Mesothelial cell of epicardium (in vitro differentiated cells): ENCODE measurements around the gene ZNF35. TPM values are rescaled to one million over a fixed set of nuclear protein-coding genes. Genes with fewer than 3 reads are reported as not detected.

Experiments used
- DNase-seq, 2 experiments: peaks; one replicate each; pipeline ENCODE4 v3.0.0; 2021; ENCODE audit warnings: low spot score in 2 of 2; ENCODE audit not compliant: unreplicated experiment in 2 of 2
- H3K27ac Mint-ChIP-seq: 2 replicates; pipeline ENCODE4 v1.8.0; 2021; ENCODE audit warnings: mixed read lengths
- H3K27me3 Mint-ChIP-seq: 2 replicates; pipeline ENCODE4 v1.8.0; 2021; ENCODE audit warnings: low read depth, mixed read lengths
- H3K36me3 Mint-ChIP-seq: 2 replicates; pipeline ENCODE4 v1.8.0; 2021; ENCODE audit warnings: mixed read lengths
- H3K4me1 Mint-ChIP-seq: 2 replicates; pipeline ENCODE4 v1.8.0; 2021; ENCODE audit warnings: mixed read lengths
- H3K4me3 Mint-ChIP-seq: 2 replicates; pipeline ENCODE4 v1.8.0; 2021; ENCODE audit warnings: mild to moderate bottlenecking, moderate library complexity, mixed read lengths
- H3K9me3 Mint-ChIP-seq: 2 replicates; pipeline ENCODE4 v1.8.0; 2021; ENCODE audit warnings: mixed read lengths
- total RNA-seq: library from RNA; stranded (reverse); gene quantifications from 3 replicates; pipeline ENCODE4 v1.2.1, GENCODE V29; 2021
- TF ChIP-seq, protein P1 (sequence below): fragments of 200-600 bp; sonication (generic); IDR thresholded peaks from one replicate; pipeline ENCODE4 v1.5.0; 2021; ENCODE audit warnings: antibody characterized with exemption; ENCODE audit not compliant: unreplicated experiment

Gene ZNF35
- total RNA-seq, result 20.9 to 24.0 TPM (median 22.6 TPM) in 3 replicates

DNA sequence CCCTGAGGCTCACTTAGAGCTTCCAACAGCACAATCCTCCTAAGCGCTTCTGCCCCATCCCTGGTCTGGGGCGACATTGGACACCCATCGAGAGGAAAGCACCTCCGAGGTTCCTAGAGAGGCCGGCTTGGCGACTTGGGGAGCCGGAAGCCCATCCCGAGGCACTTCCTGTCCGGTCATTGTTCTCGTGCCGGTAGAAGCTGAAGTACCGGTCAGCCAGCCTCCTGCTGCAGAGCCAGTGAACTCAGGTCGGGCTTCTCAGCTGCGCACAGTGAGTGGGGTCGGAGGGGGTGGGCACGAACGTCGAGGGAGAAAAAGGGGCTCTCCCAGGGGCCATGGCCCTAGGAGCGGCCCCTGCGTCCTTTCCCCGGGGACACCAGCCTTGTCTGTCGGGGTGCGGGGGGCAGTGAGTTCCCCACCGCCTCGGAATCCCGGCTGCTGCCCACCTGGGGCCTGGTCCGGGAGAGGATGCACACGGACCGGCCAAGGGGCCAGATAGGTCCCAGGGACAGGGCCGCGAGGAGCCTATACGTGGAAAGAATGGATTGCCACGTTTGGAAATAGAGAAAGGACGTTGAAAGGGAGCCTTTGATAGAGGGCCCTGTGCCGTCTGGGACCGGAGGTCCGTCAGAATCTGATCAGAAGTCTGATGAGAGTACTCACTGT lies at the start of gene ZNF35:
ZNF35 (plus strand) TSS at position 169 of the 666 bp plus-strand sequence. CDS start 2,336 bp downstream, outside the sequence.
- Mint-ChIP-seq H3K27ac (peak within 1 kb of the TSS; percentile 97), H3K27me3 (no peaks in the 10 kb centered on the region), H3K4me1 (peaks cover 20% of the 10 kb centered on the region), H3K9me3 (peaks cover 8% of the 10 kb centered on the region), H3K36me3 (peaks cover 40% of the 10 kb centered on the region), H3K4me3 (peak within 1 kb of the TSS; percentile 95)
- TF ChIP-seq, protein P1, sequence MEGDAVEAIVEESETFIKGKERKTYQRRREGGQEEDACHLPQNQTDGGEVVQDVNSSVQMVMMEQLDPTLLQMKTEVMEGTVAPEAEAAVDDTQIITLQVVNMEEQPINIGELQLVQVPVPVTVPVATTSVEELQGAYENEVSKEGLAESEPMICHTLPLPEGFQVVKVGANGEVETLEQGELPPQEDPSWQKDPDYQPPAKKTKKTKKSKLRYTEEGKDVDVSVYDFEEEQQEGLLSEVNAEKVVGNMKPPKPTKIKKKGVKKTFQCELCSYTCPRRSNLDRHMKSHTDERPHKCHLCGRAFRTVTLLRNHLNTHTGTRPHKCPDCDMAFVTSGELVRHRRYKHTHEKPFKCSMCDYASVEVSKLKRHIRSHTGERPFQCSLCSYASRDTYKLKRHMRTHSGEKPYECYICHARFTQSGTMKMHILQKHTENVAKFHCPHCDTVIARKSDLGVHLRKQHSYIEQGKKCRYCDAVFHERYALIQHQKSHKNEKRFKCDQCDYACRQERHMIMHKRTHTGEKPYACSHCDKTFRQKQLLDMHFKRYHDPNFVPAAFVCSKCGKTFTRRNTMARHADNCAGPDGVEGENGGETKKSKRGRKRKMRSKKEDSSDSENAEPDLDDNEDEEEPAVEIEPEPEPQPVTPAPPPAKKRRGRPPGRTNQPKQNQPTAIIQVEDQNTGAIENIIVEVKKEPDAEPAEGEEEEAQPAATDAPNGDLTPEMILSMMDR, result no peak
- peak; percentile 50 to 77 for DNase-seq

DNA sequence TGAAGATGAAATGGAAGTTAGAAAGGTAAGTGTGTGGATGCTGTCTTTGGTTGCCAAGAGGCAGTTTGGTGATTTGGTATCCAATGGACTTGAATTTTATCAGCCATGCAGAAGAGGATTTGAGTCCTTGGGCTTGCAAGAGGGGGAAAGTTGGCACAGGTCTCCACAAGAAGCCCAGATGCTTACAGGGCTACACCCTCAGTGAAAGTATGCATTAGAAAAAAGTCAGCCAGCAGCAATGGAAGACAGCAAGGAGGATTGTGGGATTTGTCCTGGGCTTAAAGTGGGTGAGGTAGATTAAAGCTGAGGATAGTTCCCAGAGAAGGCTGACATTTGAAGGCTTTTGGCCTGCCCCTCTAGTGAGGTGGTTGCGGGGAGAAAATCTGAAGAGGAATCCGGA lies 46.8 kb upstream of the ZNF35 start:
- Mint-ChIP-seq H3K9me3 (peaks cover 77% of the 10 kb centered on the region), H3K36me3 (peaks cover 88% of the 10 kb centered on the region)

DNA sequence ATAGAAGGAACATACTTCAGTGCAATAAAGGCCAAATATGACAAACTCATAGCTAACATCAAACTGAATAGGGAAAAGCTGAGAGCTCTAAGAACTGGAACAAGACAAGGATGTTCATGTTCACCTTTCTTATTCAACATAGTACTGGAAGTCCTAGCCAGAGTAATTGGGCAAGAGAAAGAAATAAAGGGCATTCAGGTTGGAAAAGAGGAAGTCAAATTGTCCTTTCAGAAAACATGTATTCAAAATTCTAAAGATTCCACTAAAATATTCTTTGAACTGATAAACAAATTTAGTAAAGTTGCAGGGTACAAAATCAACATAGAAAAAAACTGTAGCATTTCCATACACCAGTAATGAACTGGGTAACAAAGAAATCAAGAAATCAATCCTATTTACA lies 35.9 kb upstream of the ZNF35 start:
- Mint-ChIP-seq H3K9me3 (peaks cover 57% of the 10 kb centered on the region), H3K4me1 (no peaks in the 10 kb centered on the region), H3K4me3 (no peak overlapping the region), H3K27ac (no peak overlapping the region), H3K36me3 (peaks cover 55% of the 10 kb centered on the region), H3K27me3 (no peaks in the 10 kb centered on the region)
- DNase-seq, result no peak
- TF ChIP-seq, protein P1, result no peak

More for the DNA sequence above, 46.8 kb upstream of the ZNF35 start:
- Mint-ChIP-seq H3K4me1 (no peaks in the 10 kb centered on the region), H3K4me3 (no peak overlapping the region), H3K27ac (no peak overlapping the region), H3K27me3 (no peaks in the 10 kb centered on the region)
- TF ChIP-seq, protein P1, result no peak
- DNase-seq, result no peak

DNA sequence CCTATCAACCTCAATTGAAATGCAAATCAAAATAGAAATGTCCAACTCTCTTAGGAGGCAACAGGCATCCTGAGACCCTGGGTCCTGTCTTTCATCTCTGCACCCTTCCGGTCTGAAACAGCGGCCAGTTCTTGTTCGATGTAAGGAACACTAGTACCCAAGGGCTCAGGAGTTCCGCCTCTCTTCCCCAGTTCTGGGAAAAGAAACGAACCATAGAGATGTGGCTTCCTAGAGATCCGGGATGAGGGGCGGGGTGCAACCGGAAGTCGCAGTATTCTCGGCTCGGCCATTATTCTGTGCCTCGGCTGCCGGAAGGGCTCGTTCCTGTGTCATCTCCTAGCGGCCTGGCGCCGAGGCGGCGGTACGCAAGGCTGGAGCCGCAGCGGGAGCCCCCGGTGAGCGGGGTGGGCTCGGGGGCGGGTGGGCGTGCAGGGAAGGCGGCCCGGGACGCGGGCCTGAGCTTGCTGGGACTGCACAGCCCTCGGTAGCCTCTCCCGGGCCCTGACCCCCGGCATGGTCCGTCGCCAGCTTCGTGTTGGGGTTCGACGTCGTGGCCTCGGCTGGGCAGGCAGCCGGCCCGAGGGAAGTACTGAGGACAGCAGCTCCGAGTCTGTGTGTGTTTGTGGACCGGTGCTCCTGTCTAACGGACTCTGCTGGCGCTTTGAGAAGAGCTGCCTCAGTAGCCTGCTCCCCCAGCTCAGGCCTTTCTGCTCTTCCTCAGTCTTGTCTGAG lies 23.6 kb upstream of the ZNF35 start, which contains the start of gene ZNF197:
ZNF197 (plus strand) TSS at position 288 of the 732 bp plus-strand sequence. CDS start 4,119 bp downstream, outside the sequence.
- H3K27me3 Mint-ChIP-seq, result no peaks in the 10 kb centered on the region
- H3K4me1 Mint-ChIP-seq, result peaks cover 21% of the 10 kb centered on the region
- H3K27ac Mint-ChIP-seq, result peak within 1 kb of the TSS; percentile 98
- DNase-seq, result peak; percentile 66 to 82
- peaks cover 9% of the 10 kb centered on the region for H3K36me3 Mint-ChIP-seq
- TF ChIP-seq, protein P1, result no peak
- H3K4me3 Mint-ChIP-seq, result peak within 1 kb of the TSS; percentile 91
- H3K9me3 Mint-ChIP-seq, result no peaks in the 10 kb centered on the region

DNA sequence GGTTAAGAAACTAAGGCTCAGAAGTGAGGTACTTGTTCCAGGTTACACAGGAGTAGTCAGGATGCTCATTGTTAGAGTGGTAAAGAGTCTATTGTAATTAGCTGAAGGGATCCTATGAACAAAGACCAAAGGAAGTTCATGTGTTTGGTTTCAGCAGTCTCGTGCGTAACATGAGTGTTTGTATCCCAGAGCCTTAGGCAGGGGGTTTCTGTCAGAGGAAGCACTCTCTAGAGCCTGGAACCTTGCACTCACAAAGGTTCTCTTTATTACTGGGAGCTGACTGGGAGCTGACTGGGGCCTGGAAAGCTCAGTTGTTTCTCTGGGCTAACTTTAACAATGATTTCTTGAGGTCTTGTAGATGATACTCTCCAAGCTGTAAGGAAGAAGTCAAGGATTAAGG lies 19.8 kb upstream of the ZNF35 start:
- DNase-seq, result no peak
- no peaks in the 10 kb centered on the region for H3K9me3 Mint-ChIP-seq
- H3K27me3 Mint-ChIP-seq, result no peaks in the 10 kb centered on the region
- TF ChIP-seq, protein P1, result no peak
- H3K4me1 Mint-ChIP-seq, result peaks cover 18% of the 10 kb centered on the region
- H3K4me3 Mint-ChIP-seq, result no peak overlapping the region
- H3K27ac Mint-ChIP-seq, result no peak overlapping the region
- H3K36me3 Mint-ChIP-seq, result peaks cover 18% of the 10 kb centered on the region
